Type B pancreatic cell (in vitro differentiated cells): ENCODE results near the gene RAD51AP2. TPM values are rescaled to one million over a fixed set of nuclear protein-coding genes. Genes with fewer than 3 reads are reported as not detected.
"Not testable (repeated sequence)": the region's sequence is repeated elsewhere in the genome, so short reads cannot be mapped to it uniquely, and the experiment has no call there.

Source experiments
- DNase-seq: peaks from one replicate; pipeline ENCODE4 v3.0.0; 2021; ENCODE audit warnings: mixed read lengths; ENCODE audit not compliant: unreplicated experiment; ENCODE audit errors: extremely low spot score
- H3K27ac Mint-ChIP-seq: 2 replicates; pipeline ENCODE4 v1.8.0; 2021; ENCODE audit warnings: mild to moderate bottlenecking, mixed read lengths
- H3K27me3 Mint-ChIP-seq: 2 replicates; pipeline ENCODE4 v1.8.0; 2021; ENCODE audit warnings: mixed read lengths
- H3K36me3 Mint-ChIP-seq: 2 replicates; pipeline ENCODE4 v1.8.0; 2021; ENCODE audit warnings: mixed read lengths
- H3K4me1 Mint-ChIP-seq: one replicate; pipeline ENCODE4 v1.8.0; 2021; ENCODE audit warnings: mixed read lengths; ENCODE audit not compliant: unreplicated experiment
- H3K4me3 Mint-ChIP-seq: 2 replicates; pipeline ENCODE4 v1.8.0; 2021; ENCODE audit warnings: mild to moderate bottlenecking, mixed read lengths
- H3K9me3 Mint-ChIP-seq: 2 replicates; pipeline ENCODE4 v1.8.0; 2021; ENCODE audit warnings: mixed read lengths
- CTCF ChIP-seq: fragments of 200-600 bp; sonication (generic); conservative IDR thresholded peaks from 2 replicates; pipeline ENCODE4 v1.5.0; 2021; ENCODE audit warnings: antibody characterized with exemption, mild to moderate bottlenecking
- total RNA-seq: library from RNA; stranded (reverse); gene quantifications from 2 replicates; pipeline ENCODE4 v1.2.1, GENCODE V29; 2021; ENCODE audit warnings: low replicate concordance

The RAD51AP2 gene
- total RNA-seq, 1 donor from 2014 or later: 0.12 TPM

GRCh38 chr2:17495590-17495989 is 22.6 kb downstream of the RAD51AP2 start:
- peaks cover 3% of the 10 kb centered on the region for H3K27me3 Mint-ChIP-seq
- no peaks in the 10 kb centered on the region for H3K9me3 Mint-ChIP-seq

GRCh38 chr2:17490165-17490564 is 28.1 kb downstream of the RAD51AP2 start:
- not testable (repeated sequence) for DNase-seq, H3K36me3 Mint-ChIP-seq, H3K9me3 Mint-ChIP-seq, H3K27ac Mint-ChIP-seq, H3K4me3 Mint-ChIP-seq, H3K4me1 Mint-ChIP-seq, H3K27me3 Mint-ChIP-seq

More at GRCh38 chr2:17495590-17495989, 22.6 kb downstream of the RAD51AP2 start:
- no peaks in the 10 kb centered on the region for H3K4me1 Mint-ChIP-seq
- no peaks in the 10 kb centered on the region for H3K36me3 Mint-ChIP-seq
- H3K4me3 Mint-ChIP-seq: no peak overlapping the region
- DNase-seq: no peak
- no peak for TF ChIP-seq CTCF
- no peak overlapping the region for H3K27ac Mint-ChIP-seq

- not testable (repeated sequence) for DNase-seq, H3K4me3 Mint-ChIP-seq, H3K9me3 Mint-ChIP-seq, H3K27me3 Mint-ChIP-seq, H3K4me1 Mint-ChIP-seq, H3K27ac Mint-ChIP-seq, H3K36me3 Mint-ChIP-seq
Measured at GRCh38 chr2:17488610-17489009, 29.6 kb downstream of the RAD51AP2 start.

GRCh38 chr2:17483496-17483895 is 34.7 kb downstream of the RAD51AP2 start:
- Mint-ChIP-seq H3K4me1 (no peaks in the 10 kb centered on the region), H3K27ac (no peak overlapping the region), H3K27me3 (no peaks in the 10 kb centered on the region), H3K36me3 (no peaks in the 10 kb centered on the region), H3K9me3 (no peaks in the 10 kb centered on the region), H3K4me3 (no peak overlapping the region)
- no peak for DNase-seq
- TF ChIP-seq CTCF: no peak

- no peak for DNase-seq
- H3K36me3 Mint-ChIP-seq: no peaks in the 10 kb centered on the region
- no peaks in the 10 kb centered on the region for H3K4me1 Mint-ChIP-seq
- no peak for TF ChIP-seq CTCF
- H3K27ac Mint-ChIP-seq: no peak overlapping the region
- no peaks in the 10 kb centered on the region for H3K27me3 Mint-ChIP-seq
- H3K4me3 Mint-ChIP-seq: no peak overlapping the region
- H3K9me3 Mint-ChIP-seq: no peaks in the 10 kb centered on the region
Measured at GRCh38 chr2:17482651-17483050, 35.6 kb downstream of the RAD51AP2 start.

GRCh38 chr2:17479875-17480274 is 38.4 kb downstream of the RAD51AP2 start:
- Mint-ChIP-seq H3K36me3 (no peaks in the 10 kb centered on the region), H3K9me3 (no peaks in the 10 kb centered on the region), H3K4me1 (no peaks in the 10 kb centered on the region), H3K27ac (no peak overlapping the region), H3K4me3 (no peak overlapping the region), H3K27me3 (no peaks in the 10 kb centered on the region)
- DNase-seq: no peak
- no peak for TF ChIP-seq CTCF

GRCh38 chr2:17476830-17477229 is 41.4 kb downstream of the RAD51AP2 start:
- no peak for TF ChIP-seq CTCF
- Mint-ChIP-seq H3K4me1 (no peaks in the 10 kb centered on the region), H3K4me3 (no peak overlapping the region), H3K27me3 (no peaks in the 10 kb centered on the region), H3K36me3 (no peaks in the 10 kb centered on the region), H3K9me3 (no peaks in the 10 kb centered on the region), H3K27ac (no peak overlapping the region)
- DNase-seq: no peak
